OCI-LY3 (cell line): ENCODE measurements around the gene NUDC.

Experiments used
- CTCF ChIP-seq: fragments of 200-600, 300-600 bp; sonication (generic); IDR thresholded peaks from 2 replicates; pipeline ENCODE4 v1.5.1; 2014; ENCODE audit warnings: antibody characterized with exemption, low read length, low read depth
- EZH2phosphoT487 ChIP-seq: fragments of 200-600 bp; shearing (Covaris generic); IDR thresholded peaks from 2 replicates; pipeline ENCODE4 v1.6.1; 2018; ENCODE audit warnings: antibody characterized with exemption, mixed run types, low read depth

- TF ChIP-seq CTCF (no peak), EZH2phosphoT487 (no peak)
Observed at GRCh38 chr1:26915204-26915842, 6.2 kb upstream of the NUDC start.
